Smooth muscle cell of the brain vasculature (primary cell): ENCODE results near the gene C1R.

ENCODE experiments used
- DNase-seq: peaks from one replicate; pipeline ENCODE4 v3.0.0-alpha.2; 2012; ENCODE audit warnings: low read depth, low spot score

Gene C1R

GRCh38 chr12:7099290-7099996 is 7.2 kb upstream of the C1R start:
- no peak for DNase-seq

GRCh38 chr12:7096979-7097378 is 4.7 kb upstream of the C1R start:
- no peak for DNase-seq

- DNase-seq, result no peak
Measured at GRCh38 chr12:7096006-7096932, 4.0 kb upstream of the C1R start.

- no peak for DNase-seq
Measured at GRCh38 chr12:7093892-7094291, 1.6 kb upstream of the C1R start.

- DNase-seq, result no peak
Measured at GRCh38 chr12:7093486-7093885, 1.2 kb upstream of the C1R start.

- no peak for DNase-seq
Measured at GRCh38 chr12:7092986-7093460, 778 bp upstream of the C1R start.

GRCh38 chr12:7091660-7092228 is 501 bp downstream of the C1R start:
- no peak for DNase-seq

GRCh38 chr12:7091171-7091570 is 1.1 kb downstream of the C1R start:
- no peak for DNase-seq

- no peak for DNase-seq
Measured at GRCh38 chr12:7090222-7090998, 1.8 kb downstream of the C1R start.

GRCh38 chr12:7089196-7089871 is 2.9 kb downstream of the C1R start:
- no peak for DNase-seq

- no peak for DNase-seq
Measured at GRCh38 chr12:7083125-7083524, 9.1 kb downstream of the C1R start.

GRCh38 chr12:7081037-7081436 is 11.2 kb downstream of the C1R start:
- no peak for DNase-seq

GRCh38 chr12:7079826-7080125 is 12.5 kb downstream of the C1R start:
- no peak for DNase-seq

- no peak for DNase-seq
Measured at GRCh38 chr12:7078163-7078562, 14.1 kb downstream of the C1R start.

GRCh38 chr12:7076493-7076892 is 15.8 kb downstream of the C1R start:
- DNase-seq, result no peak

GRCh38 chr12:7075939-7076338 is 16.3 kb downstream of the C1R start:
- no peak for DNase-seq

- DNase-seq, result no peak
Measured at GRCh38 chr12:7075518-7075917, 16.7 kb downstream of the C1R start.

- no peak for DNase-seq
Measured at GRCh38 chr12:7073946-7074345, 18.3 kb downstream of the C1R start.

GRCh38 chr12:7072554-7072953 is 19.7 kb downstream of the C1R start:
- DNase-seq, result no peak

GRCh38 chr12:7072035-7072434 is 20.2 kb downstream of the C1R start:
- DNase-seq, result no peak

- no peak for DNase-seq
Measured at GRCh38 chr12:7069386-7069785, 22.9 kb downstream of the C1R start.
